ENCODE measurements around the gene BMP8A.
"Not testable (repeated sequence)": the region's sequence is repeated elsewhere in the genome, so short reads cannot be mapped to it uniquely, and the experiment has no call there.

The BMP8A gene

DNA sequence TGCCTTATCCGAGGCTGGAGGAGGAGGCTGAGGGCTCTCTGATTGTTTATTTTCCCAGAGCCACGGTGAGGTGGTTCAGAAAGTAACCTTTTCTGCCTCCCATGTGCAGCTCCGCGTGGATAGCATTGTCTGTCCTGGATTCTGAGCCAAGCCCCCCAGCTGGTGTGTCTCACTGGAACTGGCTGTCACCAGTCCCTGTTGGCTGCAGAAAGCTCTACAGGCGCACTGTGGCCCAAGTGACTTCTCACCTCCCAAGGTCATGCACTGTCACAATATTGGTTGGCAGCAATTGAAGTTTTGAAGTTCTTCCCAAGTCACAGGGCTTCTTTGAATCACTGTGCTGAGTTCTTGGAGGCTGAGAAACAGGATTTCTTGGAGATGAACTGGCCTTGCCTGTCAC lies 8.2 kb downstream of the BMP8A start:
- intact Hi-C loops (cut with DNase I): no loop called here
- DNase-seq: peak in 1 of 42 donors; percentile 3

DNA sequence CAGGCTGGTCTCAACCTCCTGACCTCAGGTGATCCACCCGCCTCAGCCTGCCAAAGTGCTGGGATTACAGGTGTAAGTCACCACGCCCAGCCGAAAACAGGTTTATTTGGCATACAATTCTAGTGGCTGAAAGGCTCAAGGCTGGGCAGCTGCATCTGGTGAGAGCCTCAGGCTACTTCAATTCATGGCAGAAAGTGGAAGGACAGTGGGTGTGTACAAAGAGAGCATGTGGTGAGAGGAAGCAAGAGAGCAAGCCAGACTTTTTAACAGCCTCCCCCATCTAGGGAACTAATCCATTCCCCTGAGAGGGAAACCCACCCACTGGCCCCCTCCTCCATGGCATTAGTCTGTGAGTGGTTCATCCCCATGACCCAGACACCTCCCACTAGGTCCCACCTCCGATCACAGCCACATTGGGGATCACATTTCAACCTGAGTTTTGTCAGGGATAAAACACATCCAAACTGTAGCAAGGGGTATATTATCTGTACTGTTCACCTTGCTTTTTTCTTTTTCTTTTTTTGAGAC lies 9.5 kb downstream of the BMP8A start:
- peak in 1 of 42 donors; percentile 4 for DNase-seq
- intact Hi-C loops (cut with DNase I): no loop called here

DNA sequence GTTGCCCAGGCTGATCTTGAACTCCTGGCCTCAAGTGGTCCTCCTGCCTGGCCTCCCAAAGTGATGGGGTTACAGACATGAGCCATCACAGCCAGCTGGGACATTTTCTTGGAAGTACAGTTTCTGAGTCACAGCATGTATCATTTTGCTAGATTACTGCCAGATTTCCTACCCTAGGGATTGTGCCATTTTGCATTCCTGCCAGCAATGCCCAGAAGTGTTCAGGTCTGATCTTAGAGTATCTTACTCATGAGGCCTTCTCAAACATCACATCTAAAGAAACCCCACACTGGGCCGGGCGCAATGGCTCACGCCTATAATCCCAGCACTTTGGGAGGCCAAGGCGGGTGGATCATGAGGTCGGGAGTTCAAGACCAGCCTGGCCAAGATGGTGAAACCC lies 10.2 kb downstream of the BMP8A start:
- intact Hi-C loops (cut with DNase I): no loop called here
- DNase-seq: no peak

DNA sequence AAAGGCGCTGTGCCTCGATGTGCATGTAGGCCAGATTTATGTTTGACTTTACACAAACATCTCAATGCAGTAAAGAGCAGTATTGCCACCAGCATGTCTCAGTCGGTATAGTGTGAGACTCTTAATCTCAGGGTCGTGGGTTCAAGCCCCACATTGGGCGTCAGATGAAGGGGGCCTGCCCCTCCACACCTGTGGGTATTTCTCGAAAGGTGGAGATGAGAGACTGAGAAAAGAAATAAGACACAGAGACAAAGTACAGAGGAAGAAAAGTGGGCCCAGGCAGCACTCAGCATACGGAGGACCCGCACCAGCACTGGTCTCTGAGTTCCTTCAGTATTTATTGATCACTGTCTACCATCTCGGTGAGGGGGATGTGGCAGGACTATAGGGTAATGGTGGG lies 13.0 kb downstream of the BMP8A start:
- intact Hi-C loops (cut with DNase I); DNase-seq: not testable (repeated sequence)

DNA sequence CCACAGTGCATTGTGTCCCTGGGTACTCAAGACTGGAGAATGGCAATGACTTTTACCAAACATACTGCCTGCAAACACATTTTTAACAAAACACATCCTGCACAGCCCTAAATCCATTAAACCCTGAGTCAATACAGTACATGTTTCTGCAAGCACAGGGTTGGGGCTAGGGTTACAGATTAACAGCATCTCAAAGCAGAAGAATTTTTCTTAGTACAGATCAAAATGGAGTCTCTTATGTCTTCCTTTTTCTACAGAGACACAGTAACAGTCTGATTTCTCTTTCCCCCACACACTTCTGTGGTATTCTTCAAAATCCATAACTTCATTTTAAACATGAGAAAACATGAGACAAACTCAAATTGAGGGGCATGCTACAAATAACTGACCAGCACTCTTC lies 13.9 kb downstream of the BMP8A start:
- DNase-seq: no peak
- intact Hi-C loops (cut with DNase I): no loop called here

DNA sequence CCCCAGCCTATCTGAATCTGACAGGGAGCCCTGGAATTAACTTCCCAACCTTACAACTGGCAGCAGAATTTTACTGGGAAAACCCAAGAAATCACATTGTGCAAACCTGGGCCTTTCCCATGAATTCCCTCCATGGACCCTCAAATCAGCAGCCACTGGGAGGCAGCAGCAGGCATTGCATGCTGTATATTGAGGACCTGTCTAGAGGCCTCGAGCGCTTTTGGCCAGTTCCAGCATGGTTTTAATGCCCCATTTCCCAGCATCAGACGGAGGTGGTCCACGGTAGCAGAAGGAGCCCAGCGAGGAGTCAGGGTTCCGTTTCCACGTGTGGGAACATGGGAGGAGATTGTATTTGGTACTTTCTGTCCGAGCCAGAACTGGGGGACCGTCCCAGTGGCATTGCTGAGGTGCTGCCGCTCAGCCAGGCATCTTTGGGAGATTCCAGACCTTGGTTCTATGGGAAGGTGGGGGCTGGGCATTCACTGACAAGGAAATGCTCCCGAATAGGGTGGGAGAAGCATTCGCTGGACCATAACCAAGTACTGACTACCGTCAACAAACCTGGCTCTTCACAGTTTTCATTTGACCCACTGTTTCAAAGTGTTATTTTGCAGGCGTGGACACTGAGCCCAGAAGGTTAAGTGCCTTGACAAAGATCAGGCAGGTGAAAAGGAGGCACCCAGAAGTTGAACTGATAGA lies 15.9 kb downstream of the BMP8A start:
- intact Hi-C loops (cut with DNase I): no loop called here
- DNase-seq: peak in 30 of 42 donors; percentile 15 to 80 (median 40)

DNA sequence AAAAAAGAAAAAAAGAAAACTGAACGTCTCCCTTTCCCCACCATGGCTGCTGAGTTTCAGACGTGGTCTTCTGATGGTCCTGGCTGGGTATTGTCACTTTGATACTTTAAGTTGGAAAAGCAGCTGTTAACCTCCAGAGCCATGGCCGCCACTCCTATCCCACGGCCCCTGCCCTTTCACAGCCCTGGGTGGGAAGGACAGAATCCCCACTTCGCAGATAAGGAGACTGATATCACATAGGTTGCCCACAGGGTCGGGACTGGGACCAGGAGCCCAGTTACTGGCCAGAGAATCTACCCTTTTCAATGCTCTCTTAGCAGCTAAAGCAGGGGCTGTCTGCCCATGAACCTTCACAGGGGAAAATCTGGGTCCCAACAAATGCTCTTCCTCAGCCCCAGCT lies 16.8 kb downstream of the BMP8A start:
- no peak for DNase-seq
- intact Hi-C loops (cut with DNase I): no loop called here

DNA sequence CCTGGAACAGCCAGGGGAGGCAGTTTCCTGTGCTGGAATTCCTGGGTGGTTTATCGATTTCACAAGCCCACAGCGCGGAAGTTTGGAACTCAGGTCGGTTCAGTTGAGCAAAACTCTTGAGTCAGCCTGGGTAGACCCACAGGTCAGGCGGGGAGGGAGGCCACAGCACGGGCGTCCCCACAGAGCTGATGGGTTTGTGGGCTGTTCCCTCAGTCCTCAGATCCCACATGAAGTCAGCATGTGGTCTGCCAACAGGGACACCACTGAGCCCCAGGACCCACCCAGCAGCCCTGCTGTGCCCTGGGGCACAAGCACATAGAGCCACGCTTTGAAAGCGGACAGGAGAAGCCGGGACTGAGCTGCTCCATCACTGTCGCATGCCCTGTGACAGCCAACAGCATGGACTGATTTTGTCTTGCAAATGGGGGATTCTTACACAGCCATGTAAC lies 17.4 kb downstream of the BMP8A start:
- intact Hi-C loops (cut with DNase I): no loop called here
- no peak for DNase-seq

DNA sequence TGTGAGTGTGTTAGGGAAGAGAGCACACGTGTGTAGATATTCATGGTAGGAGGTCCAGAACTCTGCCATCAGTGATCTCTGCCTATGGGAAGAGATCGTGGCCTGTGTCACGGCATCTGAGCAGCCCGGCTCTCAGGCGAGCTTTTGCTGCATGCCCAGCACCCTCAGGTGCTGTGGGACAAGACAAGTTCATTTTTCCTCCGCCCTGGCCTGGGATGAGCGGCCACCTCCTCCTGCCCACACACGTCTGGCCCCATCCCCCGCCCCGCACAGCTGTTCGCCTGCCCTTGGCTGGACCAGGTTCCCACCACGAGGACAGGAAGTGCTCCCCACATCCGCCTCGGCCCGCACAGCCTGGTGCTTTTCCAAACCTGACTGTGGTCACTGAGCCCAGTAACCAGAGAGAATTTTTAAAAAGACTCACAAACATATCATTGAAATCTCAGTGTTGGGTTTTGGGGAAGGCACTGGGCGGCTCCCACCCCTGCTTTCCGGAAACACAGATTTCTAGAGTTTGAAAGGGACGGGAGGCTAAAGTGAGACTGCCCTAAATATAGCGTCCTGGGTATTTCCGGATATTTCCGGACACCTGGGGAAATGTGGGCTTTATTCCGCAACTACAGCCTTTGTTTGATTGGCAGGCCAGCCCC lies 18.0 kb downstream of the BMP8A start:
- peak in 6 of 42 donors; percentile 9 to 44 (median 34) for DNase-seq
- intact Hi-C loops (cut with DNase I): no loop called here

DNA sequence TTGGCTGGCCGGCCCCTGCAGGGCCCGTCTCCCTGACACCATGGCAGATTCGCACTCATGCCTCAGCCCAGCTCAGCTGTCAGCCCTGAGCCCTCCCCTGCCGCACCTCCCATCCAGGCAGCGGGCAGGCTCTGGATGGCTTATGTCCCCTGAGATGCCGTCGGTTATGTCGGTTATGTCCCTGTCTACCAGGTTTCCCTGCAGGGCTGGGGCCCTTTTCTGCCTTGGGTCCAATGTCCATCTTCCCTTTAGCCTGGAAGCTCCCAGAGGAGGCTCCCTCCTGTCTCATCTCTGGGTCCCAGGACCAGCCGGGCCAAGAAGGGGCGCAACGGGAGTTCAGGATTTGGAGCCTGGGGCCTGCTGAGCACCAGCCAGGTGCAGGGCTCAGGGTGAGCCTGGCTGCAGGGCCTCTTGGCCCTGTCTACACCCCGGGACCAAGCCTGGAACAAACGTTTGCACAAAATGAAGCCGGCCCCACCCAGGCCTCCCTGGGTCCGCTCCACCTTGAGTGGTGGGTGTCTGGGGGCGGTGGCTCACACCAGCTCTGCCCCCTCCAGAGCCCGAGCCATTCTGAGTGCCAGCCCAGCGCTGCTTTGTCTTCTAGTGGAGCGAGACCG lies 19.2 kb downstream of the BMP8A start:
- DNase-seq; intact Hi-C loops (cut with DNase I): not testable (repeated sequence)

DNA sequence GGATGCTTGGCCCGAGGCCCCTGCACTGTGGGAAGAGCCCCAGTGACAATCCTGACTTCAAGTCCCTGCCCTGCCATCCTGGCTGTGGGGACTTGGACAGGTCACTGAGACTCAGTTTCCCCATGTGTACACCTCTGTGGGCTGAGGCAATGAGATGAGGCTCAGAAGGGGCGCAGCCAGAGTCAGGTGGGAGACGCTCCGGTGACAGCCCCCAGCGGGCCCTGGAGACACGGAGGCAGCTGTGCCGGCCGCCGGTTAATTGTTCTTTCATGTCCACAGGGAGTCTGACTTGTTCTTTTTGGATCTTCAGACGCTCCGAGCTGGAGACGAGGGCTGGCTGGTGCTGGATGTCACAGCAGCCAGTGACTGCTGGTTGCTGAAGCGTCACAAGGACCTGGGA lies 20.0 kb downstream of the BMP8A start:
- intact Hi-C loops (cut with DNase I); DNase-seq: not testable (repeated sequence)

DNA sequence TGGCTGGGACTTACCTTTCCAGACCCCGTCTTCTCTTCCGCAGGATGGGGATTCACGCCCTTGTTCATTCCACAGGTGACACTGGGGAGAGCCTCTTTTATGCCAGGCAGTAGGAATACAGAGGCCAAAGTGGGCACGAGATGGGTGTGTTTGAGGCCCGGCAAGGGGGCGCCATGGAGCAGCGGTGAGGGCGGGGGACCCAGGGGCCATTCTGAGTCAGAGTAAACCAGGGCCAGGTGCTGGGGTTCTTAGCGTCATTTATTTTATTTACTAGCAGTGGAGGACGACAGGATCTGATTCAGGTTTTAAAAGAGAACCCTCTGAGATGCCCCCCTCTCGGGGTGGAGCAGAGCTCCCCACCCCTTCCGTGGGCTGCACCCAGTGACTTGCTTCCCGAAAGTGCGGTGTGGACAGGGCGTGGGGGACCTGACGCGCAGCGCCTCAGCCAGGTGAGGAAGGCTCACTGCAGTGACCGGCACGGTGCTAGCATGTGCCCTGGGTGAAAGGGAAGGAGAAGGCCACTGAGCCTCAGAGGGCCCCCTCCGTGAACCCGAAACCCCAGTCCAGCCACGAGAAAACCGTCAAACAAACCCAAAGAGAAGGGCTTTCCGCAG lies 20.9 kb downstream of the BMP8A start:
- DNase-seq; intact Hi-C loops (cut with DNase I): not testable (repeated sequence)

DNA sequence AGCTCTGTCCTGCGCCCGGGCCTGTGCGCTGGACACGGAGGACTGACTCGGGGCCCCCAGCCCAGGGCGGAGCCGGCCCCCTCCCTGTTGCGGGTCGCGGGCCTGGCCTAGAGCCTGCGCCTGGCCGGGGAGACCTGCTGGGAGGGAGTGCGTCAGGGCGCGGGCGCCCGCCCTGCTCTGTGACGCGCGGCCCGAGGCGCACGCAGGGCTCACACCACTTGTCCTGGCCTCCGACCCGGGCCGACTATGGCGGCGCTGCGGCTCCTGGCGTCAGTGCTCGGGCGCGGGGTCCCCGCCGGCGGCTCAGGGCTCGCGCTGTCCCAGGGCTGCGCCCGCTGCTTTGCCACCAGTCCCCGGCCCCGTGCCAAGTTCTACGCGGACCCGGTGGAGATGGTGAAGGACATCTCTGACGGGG lies 23.3 kb downstream of the BMP8A start:
- intact Hi-C loops (cut with DNase I): not testable (repeated sequence)
- DNase-seq: peak in 1 of 42 donors; percentile 43

DNA sequence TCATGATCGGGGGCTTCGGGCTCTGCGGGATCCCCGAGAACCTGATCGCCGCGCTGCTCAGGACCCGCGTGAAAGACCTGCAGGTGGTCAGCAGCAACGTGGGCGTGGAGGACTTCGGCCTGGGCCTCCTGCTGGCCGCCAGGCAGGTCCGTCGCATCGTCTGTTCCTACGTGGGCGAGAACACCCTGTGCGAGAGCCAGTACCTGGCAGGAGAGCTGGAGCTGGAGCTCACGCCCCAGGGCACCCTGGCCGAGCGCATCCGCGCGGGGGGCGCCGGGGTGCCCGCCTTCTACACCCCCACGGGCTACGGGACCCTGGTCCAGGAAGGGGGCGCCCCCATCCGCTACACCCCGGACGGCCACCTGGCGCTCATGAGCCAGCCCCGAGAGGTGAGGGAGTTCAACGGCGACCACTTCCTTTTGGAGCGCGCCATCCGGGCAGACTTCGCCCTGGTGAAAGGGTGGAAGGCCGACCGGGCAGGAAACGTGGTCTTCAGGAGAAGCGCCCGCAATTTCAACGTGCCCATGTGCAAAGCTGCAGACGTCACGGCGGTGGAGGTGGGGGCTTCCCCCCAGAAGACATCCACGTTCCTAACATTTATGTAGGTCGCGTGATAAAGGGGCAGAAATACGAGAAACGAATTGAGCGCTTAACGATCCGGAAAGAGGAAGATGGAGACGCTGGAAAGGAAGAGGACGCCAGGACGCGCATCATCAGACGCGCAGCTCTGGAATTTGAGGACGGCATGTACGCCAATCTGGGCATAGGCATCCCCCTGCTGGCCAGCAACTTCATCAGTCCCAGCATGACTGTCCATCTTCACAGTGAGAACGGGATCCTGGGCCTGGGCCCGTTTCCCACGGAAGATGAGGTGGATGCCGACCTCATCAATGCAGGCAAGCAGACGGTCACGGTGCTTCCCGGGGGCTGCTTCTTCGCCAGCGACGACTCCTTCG lies 24.0 kb downstream of the BMP8A start:
- DNase-seq; intact Hi-C loops (cut with DNase I): not testable (repeated sequence)

DNA sequence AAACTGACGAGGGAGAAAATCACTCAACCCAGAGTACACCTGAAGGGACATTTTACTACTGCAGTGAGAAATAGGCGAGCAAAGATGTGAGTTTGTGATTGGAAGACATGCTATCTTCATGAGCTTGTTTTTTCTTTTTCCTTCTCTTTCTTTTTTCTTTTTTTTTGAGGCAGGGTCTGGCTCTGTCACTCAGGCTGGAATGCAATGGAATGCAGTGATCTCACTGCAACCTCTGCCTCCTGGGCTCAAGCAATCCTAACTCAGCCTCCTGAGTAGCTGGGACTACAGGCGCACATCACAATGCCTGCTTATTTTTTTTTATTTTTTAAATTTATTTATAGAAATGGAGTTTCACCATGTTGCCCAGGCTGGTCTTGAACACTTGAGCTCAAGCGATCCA lies 25.4 kb downstream of the BMP8A start:
- intact Hi-C loops (cut with DNase I): not testable (repeated sequence)
- peak in 1 of 42 donors; percentile 14 for DNase-seq

DNA sequence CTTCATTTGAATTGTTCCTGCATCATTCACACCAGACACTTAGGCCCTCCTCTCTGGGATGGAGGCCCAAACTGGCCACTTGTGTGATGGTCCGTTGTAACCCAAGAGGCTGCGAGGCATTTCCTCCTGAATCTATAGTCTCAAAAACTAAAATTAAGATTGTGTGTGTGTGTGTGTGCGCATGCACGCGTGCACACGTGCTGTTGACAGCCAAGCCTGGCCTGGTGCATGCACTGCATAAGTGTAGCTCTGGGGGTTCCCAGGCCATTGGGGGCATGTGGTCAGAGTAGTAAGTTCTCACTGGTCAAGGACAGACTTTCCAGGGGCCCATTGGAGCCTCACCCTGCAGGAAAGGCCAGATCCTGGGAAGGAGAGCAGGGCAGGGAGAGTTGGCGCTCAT lies 26.5 kb downstream of the BMP8A start:
- DNase-seq: peak in 1 of 42 donors; percentile 1
- intact Hi-C loops (cut with DNase I): not testable (repeated sequence)

DNA sequence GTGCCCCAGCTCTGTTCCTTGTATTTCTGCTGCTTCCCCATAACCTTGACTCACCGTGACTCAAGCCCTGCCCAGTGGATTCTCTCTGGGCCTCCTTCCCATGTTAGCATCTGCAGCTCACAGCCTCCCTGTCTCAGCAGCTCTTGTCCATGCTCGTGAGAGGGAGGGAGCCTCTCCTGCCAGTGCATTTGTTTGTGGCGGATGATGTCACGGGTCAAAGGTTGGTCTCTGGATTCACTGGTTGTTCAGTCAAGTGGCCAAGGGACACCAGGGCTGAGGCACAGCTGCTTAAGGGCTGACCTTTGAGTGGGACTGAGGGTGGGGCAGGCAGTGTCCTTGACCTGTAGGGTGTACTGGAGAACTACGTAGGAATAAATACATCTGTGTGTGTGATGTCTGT lies 27.9 kb downstream of the BMP8A start:
- DNase-seq; intact Hi-C loops (cut with DNase I): not testable (repeated sequence)

DNA sequence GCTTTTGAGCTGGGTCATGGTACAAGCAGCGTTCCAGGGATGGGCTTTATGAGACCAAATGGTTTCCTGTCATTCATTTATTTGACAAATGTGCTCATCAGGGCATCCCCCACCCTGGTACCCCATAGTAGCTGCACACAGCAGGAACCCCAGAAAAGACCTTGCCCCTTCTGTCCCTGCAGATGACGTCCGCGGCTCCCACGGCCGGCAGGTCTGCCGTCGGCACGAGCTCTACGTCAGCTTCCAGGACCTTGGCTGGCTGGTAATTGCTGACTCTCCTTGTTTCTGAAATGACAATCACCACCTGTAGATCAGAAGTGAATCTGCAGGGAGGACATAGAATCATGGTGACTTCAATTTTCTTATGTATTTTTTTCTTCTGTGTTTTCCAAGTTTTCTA lies 30.8 kb downstream of the BMP8A start:
- intact Hi-C loops (cut with DNase I); DNase-seq: not testable (repeated sequence)
